GM15510 (cell line): ENCODE results near the gene CYLD.

ENCODE experiments used
- POLR2A ChIP-seq: IDR thresholded peaks from 3 replicates; pipeline ENCODE4 v1.6.1; 2011; ENCODE audit warnings: borderline replicate concordance; ENCODE audit not compliant: insufficient read length; ENCODE audit errors: extremely low read depth

The CYLD gene

GRCh38 chr16:50705436-50706110 lies 36.3 kb upstream of the CYLD start:
- TF ChIP-seq POLR2A, result no peak

DNA sequence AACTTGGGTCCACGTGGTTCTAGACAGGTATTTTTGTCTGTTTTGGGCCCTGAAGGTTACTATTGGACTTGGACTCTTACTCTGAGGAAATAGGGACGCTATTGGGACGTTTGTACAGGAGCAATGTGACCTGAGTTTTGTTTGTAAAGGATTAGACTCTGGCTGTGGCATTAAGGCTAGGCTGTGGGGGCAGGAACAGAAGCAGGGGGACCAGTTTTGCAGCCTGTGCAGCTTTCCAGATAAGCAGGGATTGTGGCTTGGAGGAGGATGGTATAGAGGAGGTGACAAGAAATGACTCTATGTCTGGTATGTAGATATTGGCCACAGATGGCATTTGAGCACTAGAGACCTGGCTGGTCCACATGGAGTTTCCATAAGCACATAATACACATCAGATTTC lies 35.6 kb upstream of the CYLD start:
- TF ChIP-seq POLR2A, result no peak

- no peak for TF ChIP-seq POLR2A
These were observed 33.4 kb upstream of the CYLD start for GRCh38 chr16:50708373-50709060.

DNA sequence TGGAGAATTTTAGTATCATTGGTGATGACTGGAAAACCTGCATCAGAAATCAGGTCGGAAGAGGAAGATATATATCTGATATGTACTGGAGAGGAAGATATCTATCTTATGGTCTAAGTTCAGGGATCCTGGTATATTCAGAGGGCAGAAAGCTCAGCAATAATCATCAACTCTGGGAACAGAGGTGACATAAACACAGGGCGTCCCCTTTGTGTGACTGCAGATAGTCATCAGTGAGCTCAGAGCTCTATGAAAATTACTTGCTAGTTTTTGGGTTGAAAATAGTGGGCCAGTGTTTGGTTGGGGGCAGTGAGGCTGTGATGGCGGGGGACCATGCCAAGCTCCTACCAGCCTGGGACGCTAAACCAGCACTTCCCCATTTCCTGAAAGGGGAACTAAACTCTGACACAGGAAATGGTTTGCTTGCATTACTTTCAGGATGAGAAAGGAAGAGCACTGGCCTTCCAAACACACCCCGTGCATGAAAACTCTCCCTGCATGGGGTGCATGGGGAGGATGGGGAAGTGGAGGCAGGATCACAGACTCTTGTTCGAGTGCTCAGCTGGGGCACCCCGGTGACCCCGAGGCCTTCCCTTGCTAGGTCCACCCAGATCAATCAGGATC lies 32.7 kb upstream of the CYLD start:
- TF ChIP-seq POLR2A, result no peak

GRCh38 chr16:50709980-50710379 lies 31.9 kb upstream of the CYLD start:
- TF ChIP-seq POLR2A, result no peak

GRCh38 chr16:50711040-50711439 lies 30.8 kb upstream of the CYLD start:
- no peak for TF ChIP-seq POLR2A

DNA sequence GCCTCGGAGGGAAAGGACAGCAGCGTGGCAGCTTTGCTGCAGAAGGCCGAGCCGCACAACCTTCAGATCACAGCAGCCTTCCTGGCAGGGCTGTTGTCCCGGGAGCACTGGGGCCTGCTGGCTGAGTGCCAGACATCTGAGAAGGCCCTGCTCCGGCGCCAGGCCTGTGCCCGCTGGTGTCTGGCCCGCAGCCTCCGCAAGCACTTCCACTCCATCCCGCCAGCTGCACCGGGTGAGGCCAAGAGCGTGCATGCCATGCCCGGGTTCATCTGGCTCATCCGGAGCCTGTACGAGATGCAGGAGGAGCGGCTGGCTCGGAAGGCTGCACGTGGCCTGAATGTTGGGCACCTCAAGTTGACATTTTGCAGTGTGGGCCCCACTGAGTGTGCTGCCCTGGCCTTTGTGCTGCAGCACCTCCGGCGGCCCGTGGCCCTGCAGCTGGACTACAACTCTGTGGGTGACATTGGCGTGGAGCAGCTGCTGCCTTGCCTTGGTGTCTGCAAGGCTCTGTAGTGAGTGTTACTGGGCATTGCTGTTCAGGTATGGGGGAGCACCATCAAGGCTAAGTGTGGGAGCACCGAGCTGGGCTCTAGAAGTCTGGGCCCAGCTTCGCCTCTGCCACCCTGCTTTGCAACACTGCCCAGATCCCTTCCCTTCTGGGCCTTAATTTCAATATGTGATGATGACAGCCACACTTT lies 29.9 kb upstream of the CYLD start:
- TF ChIP-seq POLR2A, result no peak

DNA sequence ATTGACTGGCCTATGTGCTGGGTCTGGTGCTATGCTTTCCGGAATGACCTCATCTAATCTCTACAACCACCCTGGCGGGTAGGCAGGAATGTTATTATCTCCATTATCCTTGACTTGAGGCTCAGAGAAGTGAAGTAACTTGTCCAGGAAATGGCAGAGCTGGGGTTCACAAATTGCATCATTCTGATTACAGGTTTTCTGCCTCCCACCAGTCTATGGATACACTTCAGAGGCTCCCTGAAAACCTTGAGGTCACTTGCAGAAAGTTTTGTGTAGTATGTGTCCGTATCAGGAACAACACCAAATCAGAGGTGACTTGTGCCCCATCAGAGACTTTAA lies 29.4 kb upstream of the CYLD start:
- TF ChIP-seq POLR2A, result no peak

GRCh38 chr16:50712956-50713355 lies 28.9 kb upstream of the CYLD start:
- no peak for TF ChIP-seq POLR2A

DNA sequence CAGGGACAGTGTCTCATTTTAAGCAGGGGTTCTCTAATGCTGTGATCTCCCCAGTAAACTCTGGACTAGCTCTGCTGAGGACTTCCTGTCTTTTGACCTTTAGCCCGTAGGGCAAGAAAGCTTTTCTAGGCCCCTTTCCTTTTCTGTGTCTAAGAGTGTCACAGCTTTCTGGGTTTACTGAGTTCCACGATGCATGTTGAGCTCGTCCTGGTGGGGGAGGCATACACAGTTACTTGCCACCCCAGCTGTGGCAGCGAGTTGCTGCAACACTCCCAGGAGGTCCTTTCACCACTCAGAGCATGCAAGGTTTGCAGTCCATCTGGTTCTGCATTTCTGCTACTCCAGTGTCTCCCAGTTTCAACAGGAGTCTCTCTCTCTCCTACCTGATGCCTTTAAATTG lies 24.8 kb upstream of the CYLD start:
- TF ChIP-seq POLR2A, result no peak

GRCh38 chr16:50717494-50717893 lies 24.4 kb upstream of the CYLD start:
- no peak for TF ChIP-seq POLR2A

DNA sequence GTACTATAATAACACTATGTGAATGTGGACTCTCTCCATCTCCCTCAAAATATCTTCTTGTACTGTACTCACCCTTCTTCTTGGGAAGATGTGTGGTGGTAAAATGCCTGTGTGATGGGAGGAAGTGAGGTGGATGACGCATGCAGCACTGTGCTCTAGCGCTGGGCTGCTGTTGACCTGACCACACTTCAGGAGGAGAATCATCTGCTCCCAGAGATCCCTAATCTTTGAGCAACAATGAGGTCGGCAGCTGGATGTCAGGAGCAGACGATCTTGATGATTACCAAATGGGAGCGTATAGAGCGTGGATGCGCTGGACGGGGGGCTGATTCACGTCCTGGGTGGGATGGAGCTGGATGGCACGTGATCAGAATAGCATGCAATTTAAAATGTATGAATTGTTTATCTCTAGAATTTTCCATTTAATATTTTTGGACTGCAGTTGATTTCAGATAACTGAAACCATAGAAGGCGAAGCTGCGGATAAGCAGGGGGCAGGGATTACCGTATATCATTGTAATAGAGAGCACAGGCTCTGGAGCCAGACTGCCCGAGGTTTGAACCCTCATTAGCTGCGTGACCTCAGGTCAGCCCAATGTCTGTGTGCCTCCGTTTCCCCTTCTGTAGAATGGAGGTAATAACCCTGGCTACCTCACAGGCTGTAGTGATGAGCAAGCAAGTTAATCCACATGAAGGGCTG lies 23.7 kb upstream of the CYLD start:
- no peak for TF ChIP-seq POLR2A

- TF ChIP-seq POLR2A, result no peak
These were observed 23.0 kb upstream of the CYLD start for GRCh38 chr16:50718761-50719400.
